Left ventricle myocardium inferior (tissue), 1 donor: Measurements from ENCODE around the gene NR2F1-AS1. TPM values are rescaled to one million over a fixed set of nuclear protein-coding genes. Genes with fewer than 3 reads are reported as not detected.
A peak's percentile ranks its signal among the peaks of the same experiment; 100 is the strongest.

Experiments
- DNase-seq: peaks from one replicate; pipeline ENCODE4 v3.0.0-alpha.2; 2020
- H3K27ac ChIP-seq: fragments of 200-600 bp; replicated peaks from 2 replicates; pipeline ENCODE4 v1.8.0; 2021
- H3K27me3 ChIP-seq: fragments of 200-600 bp; 2 replicates; pipeline ENCODE4 v1.8.0; 2021; ENCODE audit warnings: low read depth
- H3K36me3 ChIP-seq: fragments of 200-600 bp; 2 replicates; pipeline ENCODE4 v1.8.0; 2021
- H3K4me1 ChIP-seq: fragments of 200-600 bp; 2 replicates; pipeline ENCODE4 v1.8.0; 2021
- H3K4me3 ChIP-seq: fragments of 200-600 bp; 2 replicates; pipeline ENCODE4 v1.8.0; 2021; ENCODE audit warnings: mild to moderate bottlenecking, moderate library complexity
- H3K9me3 ChIP-seq: fragments of 200-600 bp; replicated peaks from 2 replicates; pipeline ENCODE4 v1.8.0; 2021
- intact Hi-C: fragments of 100-400 bp; cut with micrococcal nuclease; formaldehyde crosslinking; loops from one replicate; pipeline ENCODE4 v1.11.0; 2022
- long read RNA-seq: library from polyadenylated mRNA; unstranded; transcript quantifications from one replicate; pipeline ENCODE4 v2.0.0, GENCODE V29; 2021
- total RNA-seq: library from RNA; stranded (reverse); fragmentation: NEBNext Ultra II Directional; extraction: Animal tissue kit (Norgen Biotek cat#: 25700); gene quantifications from one replicate; pipeline ENCODE4 v1.2.1, GENCODE V29; 2021
- TF ChIP-seq, protein P1 (sequence below): fragments of 200-600 bp; IDR thresholded peaks from 2 replicates; pipeline ENCODE4 v1.8.0; 2021; ENCODE audit warnings: antibody characterized with exemption, mild to moderate bottlenecking, borderline replicate concordance
- donor health status: DM: no; HTN: yes; CAD: no; lungs with severe emphysema.

The NR2F1-AS1 gene
- total RNA-seq, result 0.60 TPM
- long read RNA-seq, result 0 reads

- intact Hi-C loops, result no loop called here
- H3K9me3 ChIP-seq, result no peaks in the 10 kb centered on the region
- TF ChIP-seq, protein P1, sequence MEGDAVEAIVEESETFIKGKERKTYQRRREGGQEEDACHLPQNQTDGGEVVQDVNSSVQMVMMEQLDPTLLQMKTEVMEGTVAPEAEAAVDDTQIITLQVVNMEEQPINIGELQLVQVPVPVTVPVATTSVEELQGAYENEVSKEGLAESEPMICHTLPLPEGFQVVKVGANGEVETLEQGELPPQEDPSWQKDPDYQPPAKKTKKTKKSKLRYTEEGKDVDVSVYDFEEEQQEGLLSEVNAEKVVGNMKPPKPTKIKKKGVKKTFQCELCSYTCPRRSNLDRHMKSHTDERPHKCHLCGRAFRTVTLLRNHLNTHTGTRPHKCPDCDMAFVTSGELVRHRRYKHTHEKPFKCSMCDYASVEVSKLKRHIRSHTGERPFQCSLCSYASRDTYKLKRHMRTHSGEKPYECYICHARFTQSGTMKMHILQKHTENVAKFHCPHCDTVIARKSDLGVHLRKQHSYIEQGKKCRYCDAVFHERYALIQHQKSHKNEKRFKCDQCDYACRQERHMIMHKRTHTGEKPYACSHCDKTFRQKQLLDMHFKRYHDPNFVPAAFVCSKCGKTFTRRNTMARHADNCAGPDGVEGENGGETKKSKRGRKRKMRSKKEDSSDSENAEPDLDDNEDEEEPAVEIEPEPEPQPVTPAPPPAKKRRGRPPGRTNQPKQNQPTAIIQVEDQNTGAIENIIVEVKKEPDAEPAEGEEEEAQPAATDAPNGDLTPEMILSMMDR, result no peak
- no peak for DNase-seq
- peaks cover 87% of the 10 kb centered on the region for H3K27me3 ChIP-seq
- H3K27ac ChIP-seq, result no peak within 1 kb of the TSS
- H3K4me3 ChIP-seq, result peak within 1 kb of the TSS; percentile 75
- H3K36me3 ChIP-seq, result no peaks in the 10 kb centered on the region
- peaks cover 52% of the 10 kb centered on the region for H3K4me1 ChIP-seq
Observed at GRCh38 chr5:93580927-93581445, at the start of gene NR2F1-AS1. Gene NR2F1-AS1 (minus strand): TSS chr5:93581219.

- Histone ChIP-seq H3K36me3 (no peaks in the 10 kb centered on the region), H3K4me1 (peaks cover 7% of the 10 kb centered on the region), H3K27me3 (no peaks in the 10 kb centered on the region), H3K4me3 (no peak overlapping the region), H3K9me3 (no peaks in the 10 kb centered on the region), H3K27ac (no peak overlapping the region)
- DNase-seq, result no peak
- intact Hi-C loops, result no loop called here
- TF ChIP-seq, protein P1, result no peak
Observed at GRCh38 chr5:93626801-93627200, 45.8 kb upstream of the NR2F1-AS1 start.

GRCh38 chr5:93623153-93623552, 42.1 kb upstream of the NR2F1-AS1 start:
- H3K27ac ChIP-seq, result no peak overlapping the region
- TF ChIP-seq, protein P1, result no peak
- H3K4me3 ChIP-seq, result no peak overlapping the region
- H3K36me3 ChIP-seq, result no peaks in the 10 kb centered on the region
- H3K27me3 ChIP-seq, result no peaks in the 10 kb centered on the region
- H3K9me3 ChIP-seq, result no peaks in the 10 kb centered on the region
- intact Hi-C loops, result no loop called here
- DNase-seq, result no peak
- peaks cover 25% of the 10 kb centered on the region for H3K4me1 ChIP-seq

DNA sequence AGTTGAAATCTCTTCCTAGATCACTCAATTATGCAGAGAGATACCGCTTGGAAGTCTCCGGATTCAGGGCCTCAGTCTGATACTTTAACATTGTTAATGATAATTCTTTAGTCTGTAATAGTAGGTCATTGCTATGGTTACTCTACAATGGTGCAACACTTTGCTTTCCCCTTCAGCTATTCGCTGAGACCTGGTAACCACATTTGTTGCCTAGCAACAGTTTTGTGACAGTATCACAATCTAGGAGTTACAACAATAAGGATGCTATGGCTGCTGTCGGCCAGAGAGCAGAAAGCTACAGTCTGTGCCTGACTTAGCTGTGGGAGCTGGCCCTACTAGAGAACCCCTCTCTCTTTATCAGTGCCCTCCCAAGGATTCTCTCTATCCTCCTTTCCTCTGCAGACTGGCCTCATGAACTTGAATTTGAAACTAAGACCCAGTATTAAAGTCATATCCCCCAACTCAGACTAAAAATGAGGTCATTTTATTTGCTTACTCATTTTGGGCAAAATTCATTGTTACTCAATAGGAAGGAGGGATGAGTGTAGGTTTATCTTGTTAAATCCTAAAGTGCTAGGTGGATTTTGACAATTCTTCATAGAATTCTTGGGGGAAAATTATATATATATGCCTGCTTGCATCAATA, 41.3 kb upstream of the NR2F1-AS1 start:
- H3K27me3 ChIP-seq, result no peaks in the 10 kb centered on the region
- H3K27ac ChIP-seq, result peak overlapping the region; percentile 86
- intact Hi-C loops, result no loop called here
- H3K4me3 ChIP-seq, result peak overlapping the region; percentile 85
- no peaks in the 10 kb centered on the region for H3K36me3 ChIP-seq
- DNase-seq, result no peak
- H3K4me1 ChIP-seq, result peaks cover 25% of the 10 kb centered on the region
- TF ChIP-seq, protein P1, result no peak
- no peaks in the 10 kb centered on the region for H3K9me3 ChIP-seq

DNA sequence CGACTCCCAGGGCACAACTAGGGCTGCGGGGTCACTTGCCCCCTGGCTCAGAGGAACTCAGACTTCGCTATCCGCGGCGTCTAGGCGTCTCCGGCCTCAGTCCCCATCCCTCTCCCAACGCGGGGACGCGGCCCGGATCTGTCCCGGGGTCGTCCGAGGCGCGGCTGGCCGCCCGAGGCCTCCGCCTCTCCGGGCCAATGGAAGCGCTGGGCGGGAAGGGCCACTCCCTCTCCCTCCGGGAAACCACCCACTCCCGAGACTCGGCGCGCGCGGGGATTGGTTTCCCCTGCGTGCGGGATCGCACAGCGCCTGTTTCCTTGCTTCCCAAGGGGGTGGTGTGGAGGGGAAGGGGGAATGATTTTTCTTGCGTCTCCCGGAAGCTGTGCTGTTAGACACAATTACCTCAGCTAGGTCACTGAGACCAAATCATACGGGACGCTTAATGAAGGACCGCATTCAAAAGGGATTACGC, 40.3 kb upstream of the NR2F1-AS1 start:
- TF ChIP-seq, protein P1, result no peak
- intact Hi-C loops, result no loop called here
- peak overlapping the region; percentile 86 for H3K27ac ChIP-seq
- peak overlapping the region; percentile 85 for H3K4me3 ChIP-seq
- H3K9me3 ChIP-seq, result no peaks in the 10 kb centered on the region
- peaks cover 25% of the 10 kb centered on the region for H3K4me1 ChIP-seq
- DNase-seq, result peak; percentile 81
- H3K27me3 ChIP-seq, result no peaks in the 10 kb centered on the region
- H3K36me3 ChIP-seq, result no peaks in the 10 kb centered on the region
